HG02943 (cell line): ENCODE results near the gene PRDX5.

ENCODE experiments used
- ATAC-seq: cut with Tn5 transposase; IDR thresholded peaks from one replicate; pipeline ENCODE4 v1.9.1; 2021; ENCODE audit warnings: mild to moderate bottlenecking, low read depth, moderate library complexity; ENCODE audit not compliant: unreplicated experiment

Gene PRDX5

GRCh38 chr11:64317961-64318765 is at the start of gene PRDX5:
Gene PRDX5 (plus strand): TSS chr11:64318121. CDS start chr11:64318216, 95 bp downstream.
- peak; percentile 60 for ATAC-seq

- peak; percentile 5 for ATAC-seq
Observed at GRCh38 chr11:64268893-64269539, 48.9 kb upstream of the PRDX5 start.

GRCh38 chr11:64269540-64270220 is 48.2 kb upstream of the PRDX5 start:
- peak; percentile 62 for ATAC-seq

GRCh38 chr11:64275031-64275800 is 42.7 kb upstream of the PRDX5 start:
- no peak for ATAC-seq

GRCh38 chr11:64275841-64276240 is 42.1 kb upstream of the PRDX5 start:
- no peak for ATAC-seq

- ATAC-seq = no peak
Observed at GRCh38 chr11:64276653-64277431, 41.1 kb upstream of the PRDX5 start.

DNA sequence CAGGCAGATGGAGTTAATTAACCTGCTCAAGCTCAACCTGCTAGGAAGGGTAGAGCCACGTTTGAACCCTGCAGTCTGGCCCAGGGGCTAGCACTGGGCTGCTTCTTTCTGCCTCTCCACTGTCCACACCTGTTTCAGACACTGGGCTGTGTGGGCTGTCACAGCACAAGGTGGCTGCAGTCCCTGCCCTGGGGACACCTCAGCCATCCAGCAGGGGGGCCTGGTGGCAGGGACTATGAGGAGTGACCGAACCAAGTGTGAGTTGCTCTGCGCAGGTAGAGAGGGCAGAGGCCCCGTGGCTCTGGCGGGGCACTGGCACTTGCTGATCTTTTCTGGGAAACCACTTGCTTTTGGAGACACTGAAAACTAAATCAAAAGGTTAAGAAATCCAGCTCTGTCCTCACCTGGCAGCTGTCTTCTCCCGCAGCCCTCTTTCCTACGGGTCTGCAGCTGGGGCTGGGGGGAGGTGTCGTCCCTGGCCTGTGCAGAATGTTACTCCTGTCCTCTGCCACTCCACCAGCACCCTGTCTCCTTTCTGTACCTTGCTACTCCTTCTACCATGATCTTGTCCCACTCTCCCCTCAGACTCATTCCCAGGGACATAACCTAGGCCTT is 39.2 kb upstream of the PRDX5 start:
- no peak for ATAC-seq

DNA sequence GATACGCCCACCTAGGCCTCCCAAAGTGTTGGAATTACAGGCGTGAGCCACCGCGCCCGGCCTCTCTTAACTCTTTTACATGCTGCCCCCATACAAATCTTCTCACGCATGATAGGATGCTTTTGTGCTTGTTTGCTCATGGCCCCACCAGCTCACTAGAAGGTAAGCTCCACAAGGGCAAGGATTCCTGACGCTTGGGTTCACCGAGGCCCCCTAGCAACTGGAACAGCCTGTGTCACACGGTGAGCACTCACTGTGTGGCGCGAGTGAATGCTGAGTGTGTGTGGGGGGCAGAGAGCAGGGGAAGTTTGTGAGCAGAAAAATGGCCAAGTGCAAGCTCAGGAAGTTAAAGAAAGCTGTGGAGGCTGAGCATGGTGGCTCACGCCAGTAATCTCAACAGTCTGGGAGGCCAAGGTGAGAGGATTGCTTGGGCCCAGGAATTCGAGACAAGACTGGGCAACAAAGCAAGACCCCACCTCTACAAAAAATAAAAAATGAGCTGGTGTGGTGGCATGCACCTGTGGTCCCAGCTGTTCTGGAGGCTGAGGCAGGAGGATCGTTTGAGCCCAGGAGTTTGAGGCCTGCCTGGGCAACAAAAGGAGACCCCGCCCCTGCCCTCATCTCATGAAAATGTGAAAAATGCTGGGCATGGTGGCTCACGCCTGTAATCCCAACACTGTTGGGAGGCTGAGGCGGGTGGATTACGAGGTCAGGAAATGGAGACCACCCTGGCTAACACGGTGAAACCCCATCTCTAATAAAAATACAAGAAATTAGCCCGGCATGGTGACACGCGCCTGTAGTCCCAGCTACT is 35.8 kb upstream of the PRDX5 start:
- no peak for ATAC-seq

DNA sequence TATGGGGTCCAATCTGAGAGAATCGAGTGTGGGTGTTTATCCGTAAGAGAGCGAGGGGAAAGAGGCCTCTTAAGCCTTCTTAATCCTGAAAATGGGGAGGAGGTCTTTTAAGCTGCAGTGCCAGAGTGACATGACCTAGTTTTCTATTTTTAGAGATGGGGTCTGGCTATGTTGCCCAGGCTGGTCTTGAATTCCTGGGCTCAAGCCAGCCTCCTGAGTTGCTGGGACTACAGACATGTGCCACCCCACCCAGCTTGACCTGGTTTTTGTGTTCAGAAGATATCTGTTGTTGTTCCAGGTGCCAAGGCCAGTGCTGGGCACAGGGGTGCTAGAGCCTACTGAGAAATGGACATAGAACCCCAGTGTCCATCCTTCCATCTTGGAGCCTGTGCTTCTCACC is 34.8 kb upstream of the PRDX5 start:
- ATAC-seq = no peak

DNA sequence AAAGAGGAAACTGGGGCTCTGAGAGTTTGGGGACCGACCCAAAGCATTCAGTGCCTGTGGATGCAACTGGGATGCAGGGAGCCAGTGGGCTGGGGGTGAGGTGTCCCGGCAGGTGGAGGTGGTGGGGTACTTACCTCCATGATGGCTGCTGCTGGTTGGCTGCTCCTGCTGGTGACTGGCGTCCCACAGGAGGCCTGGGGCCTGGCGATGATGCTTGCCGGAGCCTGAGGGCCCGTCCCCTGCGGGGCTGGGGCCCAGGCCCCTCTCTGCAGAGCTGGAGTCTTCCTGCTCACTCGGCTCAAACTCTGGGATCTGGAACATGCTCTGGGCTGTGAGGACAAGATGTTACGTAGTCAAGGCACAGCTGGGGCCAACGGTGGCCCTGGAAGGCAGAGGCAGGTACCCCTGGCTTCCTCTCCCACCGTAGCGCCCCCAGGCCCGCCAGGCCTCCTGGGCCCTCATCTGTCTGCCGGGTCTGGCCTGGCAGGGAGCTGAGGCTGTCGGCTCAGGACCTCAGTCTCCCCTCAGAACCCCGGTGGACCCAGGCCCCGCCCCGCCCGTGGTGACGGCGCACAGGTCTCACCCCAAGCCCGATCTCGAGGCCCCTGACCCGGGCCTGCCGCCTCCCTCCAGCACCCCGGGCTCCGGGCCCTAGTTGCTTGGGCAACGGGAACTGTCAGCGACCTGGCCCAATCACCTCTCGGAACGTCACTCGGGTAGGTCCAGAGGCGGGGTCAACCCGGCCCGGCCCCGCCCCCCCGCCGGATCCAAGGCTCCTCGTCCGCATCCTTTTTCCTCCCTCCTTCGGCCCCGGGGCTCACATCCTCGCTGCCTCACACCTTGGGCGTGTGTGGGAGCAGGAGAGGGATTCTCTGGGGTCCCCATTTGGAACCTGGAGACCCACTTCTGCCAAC is 33.6 kb upstream of the PRDX5 start, which contains the start of gene BAD:
BAD (minus strand) TSS at position 618 of the 914 bp plus-strand sequence; CDS start at position 321, 297 bp downstream.
- peak; percentile 64 for ATAC-seq

DNA sequence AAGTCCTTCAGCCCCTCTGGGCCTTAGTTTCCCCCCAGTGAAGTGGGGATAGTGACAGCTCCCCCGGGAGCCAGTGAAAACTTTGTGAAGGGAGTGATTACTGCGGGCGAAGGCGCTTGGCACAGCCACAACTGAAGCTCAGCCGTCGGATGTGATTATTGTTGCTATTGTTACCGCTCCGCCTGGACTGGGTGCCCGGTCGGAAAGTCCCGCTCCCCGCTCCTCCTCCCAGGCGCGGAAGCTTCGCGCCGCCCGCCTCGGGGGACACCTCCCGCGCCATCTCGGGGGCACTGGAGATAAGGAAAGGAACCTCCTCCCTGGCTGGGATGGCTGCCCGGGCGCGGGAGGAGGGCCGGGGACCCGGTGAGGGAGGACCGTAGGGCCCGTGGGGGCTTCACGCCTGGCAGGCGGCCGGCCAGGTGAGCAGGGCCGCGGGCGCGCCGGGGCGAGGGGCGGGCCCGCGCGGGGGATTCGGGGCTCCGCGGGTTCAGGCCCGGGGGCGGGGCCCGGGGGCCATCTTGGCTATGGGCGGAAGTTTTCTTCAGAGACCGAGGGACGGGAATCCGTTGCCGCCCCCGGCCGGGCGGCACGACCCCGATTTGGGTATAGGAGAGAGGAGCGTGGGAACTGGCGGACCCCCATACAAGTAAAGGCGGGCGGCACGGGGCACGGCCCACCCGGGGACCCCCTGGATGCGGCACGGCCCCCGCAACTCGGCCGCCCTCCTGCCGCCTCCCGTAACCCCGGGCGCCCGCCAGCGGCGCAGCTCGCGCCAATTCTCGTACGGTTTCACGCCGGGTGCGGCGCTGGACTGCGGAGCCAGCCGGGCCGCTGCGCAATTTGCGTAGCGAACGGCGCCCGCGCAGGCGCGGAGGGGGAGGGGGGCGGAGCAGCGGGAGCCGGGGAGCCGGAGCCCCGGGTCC is 32.7 kb upstream of the PRDX5 start, which contains the start of gene GPR137:
GPR137 (plus strand) TSS at position 887 of the 923 bp plus-strand sequence. CDS start 677 bp downstream, outside the sequence.
- ATAC-seq = peak; percentile 65

GRCh38 chr11:64285885-64286800 is 31.8 kb upstream of the PRDX5 start:
- ATAC-seq = no peak

- no peak for ATAC-seq
Observed at GRCh38 chr11:64286801-64287159, 31.1 kb upstream of the PRDX5 start.

DNA sequence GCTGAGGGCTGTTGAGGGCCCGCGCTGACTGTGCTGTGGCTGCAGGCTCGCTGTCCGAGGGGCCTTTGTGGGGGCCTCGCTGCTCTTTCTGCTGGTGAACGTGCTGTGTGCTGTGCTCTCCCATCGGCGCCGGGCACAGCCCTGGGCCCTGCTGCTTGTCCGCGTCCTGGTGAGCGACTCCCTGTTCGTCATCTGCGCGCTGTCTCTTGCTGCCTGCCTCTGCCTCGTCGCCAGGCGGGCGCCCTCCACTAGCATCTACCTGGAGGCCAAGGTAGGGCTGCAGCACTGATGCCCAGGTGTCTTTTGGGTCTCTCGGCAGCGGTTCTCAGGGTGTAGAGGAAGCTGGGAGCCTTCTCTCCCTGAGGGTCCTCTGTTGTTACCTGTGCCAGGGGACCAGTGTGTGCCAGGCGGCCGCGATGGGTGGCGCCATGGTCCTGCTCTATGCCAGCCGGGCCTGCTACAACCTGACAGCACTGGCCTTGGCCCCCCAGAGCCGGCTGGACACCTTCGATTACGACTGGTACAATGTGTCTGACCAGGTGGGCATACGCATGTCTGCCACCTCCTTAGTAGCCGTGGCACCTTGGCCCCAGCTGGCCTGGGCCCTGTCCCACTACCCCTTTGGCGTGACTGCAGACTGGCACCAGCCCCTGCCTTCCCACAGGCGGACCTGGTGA is 30.1 kb upstream of the PRDX5 start:
- ATAC-seq = no peak

DNA sequence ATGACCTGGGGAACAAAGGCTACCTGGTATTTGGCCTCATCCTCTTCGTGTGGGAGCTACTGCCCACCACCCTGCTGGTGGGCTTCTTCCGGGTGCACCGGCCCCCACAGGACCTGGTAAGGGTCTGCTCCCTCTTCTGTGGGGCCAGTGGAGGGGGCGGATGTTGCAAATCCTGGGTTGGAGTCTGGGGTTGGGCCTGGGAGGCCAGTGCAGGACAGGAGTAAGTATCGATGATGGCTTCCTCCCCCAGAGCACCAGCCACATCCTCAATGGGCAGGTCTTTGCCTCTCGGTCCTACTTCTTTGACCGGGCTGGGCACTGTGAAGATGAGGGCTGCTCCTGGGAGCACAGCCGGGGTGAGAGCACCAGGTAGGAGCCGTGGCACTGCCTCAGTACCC is 29.6 kb upstream of the PRDX5 start:
- no peak for ATAC-seq
